Right kidney (tissue), 1 donor: Measurements from ENCODE around the gene COL16A1.
A peak's percentile ranks its signal among the peaks of the same experiment; 100 is the strongest.

ENCODE experiments used
- DNase-seq: peaks from one replicate; pipeline ENCODE4 v3.0.0-alpha.2; 2016

Gene COL16A1

DNA sequence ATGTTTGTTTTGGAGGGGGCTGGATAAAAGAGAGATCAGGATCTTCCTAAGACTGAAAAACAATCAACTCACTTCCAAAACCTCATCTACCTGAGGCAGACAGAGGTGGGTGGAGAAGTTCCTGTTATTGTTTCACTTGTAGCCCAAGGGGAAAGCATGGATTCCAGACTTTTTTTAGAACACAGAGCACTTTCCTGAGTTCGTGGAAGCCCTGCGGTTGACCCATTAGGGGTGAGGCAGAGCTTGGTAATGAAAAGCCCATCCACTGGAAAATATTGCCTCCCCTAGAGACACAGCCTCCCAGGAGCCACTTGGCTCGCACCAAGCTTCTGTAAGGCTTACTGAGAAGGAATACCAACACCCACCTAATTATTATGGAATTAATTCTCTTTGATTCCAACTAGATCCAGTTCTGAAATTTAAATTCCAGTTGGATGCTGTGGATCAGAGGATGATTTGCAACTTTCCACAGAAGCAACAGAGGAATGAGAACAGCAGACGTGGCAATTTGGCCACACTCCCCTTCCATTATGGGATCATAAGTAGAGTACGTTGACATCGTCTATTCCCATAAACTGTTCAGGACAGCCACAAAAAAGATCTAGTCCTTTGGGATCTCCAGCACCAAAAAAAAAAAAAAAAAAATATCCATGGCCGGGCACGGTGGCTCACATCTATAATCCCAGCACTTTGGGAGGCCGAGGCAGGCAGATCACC is 55.0 kb downstream of the COL16A1 start:
- DNase-seq = no peak

DNA sequence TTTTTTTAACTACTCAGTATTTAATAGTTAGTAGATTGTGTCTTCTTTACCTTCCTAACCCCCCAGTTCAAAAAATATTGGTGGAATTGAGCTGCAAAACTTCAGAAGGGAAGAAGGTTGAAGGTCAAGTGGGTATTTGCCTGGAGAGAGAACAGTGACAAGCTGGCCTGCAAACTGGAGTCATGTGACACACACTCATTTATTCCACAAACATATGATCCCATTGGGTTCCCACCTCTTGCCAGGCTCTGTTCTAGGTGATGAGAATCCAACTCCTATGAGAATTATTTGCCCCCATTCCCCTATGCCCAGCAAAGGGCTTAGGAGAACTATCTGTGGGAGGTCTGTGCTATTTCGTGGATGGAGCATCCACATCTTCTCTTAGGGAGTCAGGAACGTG is 55.6 kb downstream of the COL16A1 start:
- DNase-seq = no peak

DNA sequence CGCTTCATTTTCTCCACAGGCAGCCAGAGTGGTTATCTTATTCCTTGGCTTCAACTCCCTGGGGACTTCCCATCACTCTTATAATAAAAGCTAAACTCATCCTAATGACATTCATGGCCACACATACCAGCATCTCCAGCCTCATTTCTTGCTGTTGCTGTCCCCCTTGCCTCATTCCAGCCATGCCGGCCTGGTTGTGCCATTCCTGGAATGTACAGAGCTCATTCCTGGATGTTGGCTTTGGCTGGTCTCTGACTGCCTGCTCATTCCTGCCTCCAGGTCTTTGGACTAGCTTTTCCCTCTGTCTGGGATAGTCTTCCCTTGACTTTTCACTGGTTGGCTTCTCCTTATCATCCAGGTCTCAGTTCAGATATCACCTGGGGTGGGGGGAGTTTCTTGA is 56.7 kb downstream of the COL16A1 start:
- DNase-seq = no peak

DNA sequence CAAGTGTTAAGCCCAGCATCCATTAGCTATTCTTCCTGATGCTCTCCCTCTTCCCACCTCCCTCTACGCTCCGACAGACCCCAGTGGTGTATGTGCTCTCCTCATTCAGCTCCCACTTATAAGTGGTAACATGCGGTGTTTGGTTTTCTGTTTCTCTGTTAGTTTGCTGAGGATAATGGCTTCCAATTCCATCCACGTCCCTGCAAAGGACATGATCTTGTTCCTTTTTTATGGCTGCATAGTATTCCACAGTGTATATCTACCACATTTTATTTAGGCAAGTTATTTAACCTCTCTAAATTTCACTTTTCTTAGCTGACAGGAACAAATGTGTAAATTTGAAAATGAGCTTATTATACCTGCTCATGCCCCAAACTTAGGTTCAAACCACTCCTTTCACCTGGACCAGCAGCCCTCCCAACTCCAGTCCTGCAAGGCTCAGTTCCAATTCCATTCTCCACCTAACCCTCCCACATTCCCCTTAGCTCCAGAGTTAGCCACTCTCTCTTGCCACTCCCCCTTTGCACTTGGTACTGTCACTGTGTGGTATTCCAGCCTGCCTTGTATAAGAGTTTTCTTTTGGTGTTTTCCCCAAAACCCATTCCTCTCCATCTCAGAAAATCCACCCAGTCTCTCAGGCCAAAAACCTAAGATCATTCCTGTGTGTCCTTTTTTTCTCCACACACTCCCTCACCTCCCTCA is 57.4 kb downstream of the COL16A1 start:
- DNase-seq = no peak

DNA sequence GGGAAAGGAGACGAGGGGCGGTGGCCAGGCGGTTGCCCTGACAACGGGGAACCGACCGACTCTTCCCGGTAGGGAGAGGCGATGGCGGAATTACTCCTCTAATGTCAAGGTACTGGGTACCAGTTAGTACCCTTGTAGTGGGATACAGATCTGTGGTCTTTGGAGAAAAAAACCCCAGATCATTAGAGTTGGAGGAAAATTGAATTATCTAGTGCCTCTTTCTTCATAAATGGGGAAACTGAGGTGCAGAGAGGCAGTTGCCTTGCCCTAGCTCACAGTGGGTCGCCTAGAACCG is 58.6 kb downstream of the COL16A1 start:
- no peak for DNase-seq

DNA sequence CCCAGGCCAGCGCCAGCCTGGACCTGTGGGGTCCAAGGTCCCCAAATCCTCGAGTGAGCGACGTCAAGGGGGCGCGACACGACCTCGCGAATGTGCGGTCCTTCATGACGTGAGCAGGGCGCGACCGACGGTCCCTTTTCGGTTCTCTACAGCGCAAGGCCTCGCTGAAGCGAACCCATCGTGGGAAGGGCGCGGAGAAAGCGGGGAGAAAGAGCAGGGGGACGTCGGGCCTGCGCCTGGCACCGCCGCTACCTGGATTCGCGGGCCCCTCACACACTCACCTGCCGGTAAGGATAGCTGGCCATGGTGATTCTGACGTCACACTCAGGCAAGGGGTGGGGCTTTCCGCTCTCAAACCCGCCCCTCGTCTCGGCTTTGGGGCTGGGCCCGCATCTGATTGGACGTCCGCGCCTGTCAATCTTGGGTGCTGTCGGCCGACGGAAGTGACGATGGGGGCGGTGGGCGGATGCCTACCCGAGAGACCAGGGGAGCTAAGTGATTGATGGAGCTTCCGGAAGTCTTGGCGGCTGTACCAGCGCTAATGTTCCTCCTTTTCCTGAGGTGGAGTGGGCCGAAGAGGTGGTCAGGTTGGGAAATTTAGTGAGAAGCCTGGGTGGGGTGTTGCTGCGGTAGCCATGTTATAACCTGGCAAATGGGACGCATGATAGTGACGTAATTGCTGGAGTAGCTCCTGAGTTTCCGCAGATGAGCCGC is 59.1 kb downstream of the COL16A1 start, which contains the start of gene PEF1:
Gene PEF1, minus strand, starts transcription at position 317 of the 714 bp plus-strand sequence. Its CDS starts 12 bp downstream, at position 305.
- peak; percentile 100 for DNase-seq

DNA sequence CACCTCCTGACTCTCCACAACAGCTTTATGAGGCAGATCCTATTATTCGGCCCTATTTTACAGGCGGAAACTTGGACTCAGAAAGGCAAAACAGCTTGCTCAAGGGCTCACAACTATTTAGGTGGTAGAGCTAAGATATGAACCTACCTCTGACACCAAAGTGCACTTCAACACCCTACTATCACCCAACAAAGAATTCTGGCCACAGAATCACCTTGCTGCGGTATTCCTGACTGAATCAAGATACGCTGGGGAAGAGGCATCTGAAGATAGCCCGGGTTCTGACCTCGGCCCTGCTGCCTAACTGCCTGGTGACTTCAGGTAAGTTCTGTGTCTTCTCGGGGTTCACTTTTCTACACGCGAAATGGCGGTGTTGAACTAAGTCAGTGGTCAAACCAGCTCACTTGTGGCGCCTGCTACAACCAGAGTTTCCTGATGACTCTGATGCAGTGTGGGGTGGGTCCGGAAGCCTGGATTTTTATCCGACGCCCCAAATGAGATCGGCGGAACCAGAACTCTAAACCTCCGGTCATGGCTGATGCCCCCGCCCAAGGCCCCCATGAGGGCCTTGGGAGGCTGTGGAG is 59.7 kb downstream of the COL16A1 start:
- no peak for DNase-seq

DNA sequence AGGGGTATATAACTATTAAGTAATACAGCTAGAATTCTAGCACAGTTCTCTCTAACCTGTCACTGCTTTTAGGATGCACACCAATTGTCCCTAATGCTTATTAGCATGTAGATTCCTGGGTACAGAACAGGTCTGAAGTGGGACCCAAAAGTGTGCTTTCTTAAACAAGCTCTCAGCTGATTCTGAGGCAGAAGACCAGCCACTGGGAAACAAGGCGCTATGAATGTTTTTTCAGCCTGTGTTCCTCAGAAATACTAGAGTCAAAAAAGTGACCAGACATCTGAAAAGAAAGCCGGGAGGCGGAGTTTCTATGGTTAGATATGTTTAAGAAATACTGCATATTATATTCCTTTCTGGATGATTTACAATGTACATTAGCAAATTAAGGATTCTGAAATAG is 60.9 kb downstream of the COL16A1 start:
- DNase-seq = no peak

DNA sequence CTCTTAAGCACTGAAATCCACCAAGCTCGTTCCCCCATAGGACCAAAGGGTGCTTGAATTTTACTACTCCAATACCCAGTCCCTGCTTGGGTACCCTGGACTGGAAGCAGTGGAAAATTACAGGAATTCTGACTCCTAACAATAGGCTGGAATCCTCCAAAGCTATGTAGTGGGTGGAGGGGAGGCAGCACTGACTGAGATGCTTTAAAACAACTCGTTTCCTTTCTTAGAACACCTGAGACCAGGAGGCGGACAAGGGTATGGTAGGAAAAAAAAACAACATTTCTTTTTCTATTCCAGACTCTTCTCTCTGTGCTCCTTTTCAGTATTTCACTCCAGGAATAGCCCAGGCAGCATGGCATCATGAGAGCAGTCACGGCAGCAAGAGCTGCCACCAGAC is 61.5 kb downstream of the COL16A1 start:
- no peak for DNase-seq

DNA sequence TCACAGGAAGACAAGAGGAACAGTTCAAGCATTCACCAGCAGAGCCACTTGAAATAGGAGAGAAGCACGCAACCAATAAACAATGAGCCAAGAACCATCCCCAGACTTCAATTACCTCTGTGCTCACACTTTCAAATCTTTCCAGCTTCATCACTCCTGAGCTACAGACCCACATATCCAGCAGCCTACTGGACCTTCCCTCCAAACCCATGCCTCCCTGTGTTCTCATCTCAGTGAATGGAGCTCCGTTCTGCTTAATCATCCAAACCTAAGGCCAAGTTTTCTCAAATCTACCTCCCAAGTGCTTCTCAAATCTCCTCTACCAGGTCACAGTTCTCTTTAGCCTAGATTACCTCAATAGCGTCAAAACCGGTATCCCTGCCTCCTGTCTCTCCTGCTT is 62.9 kb downstream of the COL16A1 start:
- no peak for DNase-seq

DNA sequence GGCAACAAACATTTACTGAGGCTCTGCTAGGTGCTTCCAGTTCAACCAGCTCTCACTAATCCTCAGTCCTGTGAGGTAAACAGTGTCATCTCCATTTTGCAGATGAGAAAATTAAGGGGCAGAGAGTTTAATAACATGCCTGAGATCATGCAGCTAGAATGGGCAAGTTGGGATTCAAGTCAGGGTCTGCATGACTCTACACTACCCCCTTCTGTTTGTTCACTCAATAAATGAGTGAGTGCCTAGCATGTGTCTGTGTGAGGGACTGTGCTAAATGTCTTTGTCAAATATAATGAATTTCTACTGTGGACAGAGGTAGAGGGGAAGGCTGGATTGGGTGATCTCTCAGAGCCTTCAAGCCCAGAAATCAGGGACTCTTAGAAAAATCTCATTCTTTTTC is 63.6 kb downstream of the COL16A1 start:
- no peak for DNase-seq

DNA sequence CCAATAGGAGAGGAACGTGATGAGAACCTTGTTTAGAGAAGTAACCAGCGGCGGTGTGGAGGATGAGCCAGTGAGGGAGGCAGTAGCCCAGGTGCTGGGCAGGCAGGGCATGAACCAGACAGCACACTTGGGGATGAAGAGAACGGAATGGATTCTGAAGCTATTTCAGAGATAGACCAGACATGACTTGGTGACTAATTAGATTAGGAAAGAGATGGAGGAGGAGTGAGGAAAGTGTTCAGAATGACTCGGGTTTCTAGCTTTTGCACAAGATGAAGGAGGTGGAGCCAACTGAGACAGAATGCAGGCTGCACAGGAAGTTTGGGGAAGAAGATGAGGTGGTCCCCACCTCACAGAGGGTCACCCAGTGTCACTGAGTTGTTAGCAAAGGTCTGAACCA is 64.3 kb downstream of the COL16A1 start:
- no peak for DNase-seq

DNA sequence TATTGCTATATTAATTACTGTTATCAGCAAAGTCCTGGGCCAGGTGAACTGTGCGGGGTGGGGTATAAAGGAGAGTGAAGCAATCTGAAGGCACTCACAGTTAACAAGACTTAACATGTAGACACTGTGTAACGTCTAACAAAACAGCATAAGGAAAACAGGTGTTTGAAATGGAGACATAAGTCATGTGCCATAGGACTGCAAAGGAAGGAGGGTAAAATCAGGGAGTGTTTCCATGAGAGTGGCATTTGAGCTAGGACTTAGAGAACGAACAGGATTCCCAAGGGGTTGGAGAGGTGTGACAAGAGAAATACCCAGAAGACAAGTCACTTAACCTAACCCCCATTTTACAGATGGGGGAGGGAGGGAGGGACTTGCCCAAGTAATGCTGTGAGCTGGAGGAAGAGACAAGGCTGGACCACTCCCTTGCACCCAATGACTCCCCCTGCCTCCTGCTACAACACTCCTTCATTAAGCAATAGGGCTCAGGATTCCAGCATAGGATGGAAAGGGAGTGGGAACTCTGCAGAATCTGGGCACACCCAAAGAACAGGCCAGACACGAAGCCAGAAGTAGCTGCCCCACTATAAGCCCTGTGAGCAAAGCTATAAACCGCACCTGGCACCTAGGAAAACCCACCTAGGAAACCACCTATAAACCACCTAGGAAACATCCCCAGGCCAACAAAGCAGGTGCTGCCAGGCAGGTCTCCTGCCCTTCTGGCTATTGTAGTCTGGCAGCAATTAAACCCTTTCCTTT is 65.7 kb downstream of the COL16A1 start:
- DNase-seq = no peak

DNA sequence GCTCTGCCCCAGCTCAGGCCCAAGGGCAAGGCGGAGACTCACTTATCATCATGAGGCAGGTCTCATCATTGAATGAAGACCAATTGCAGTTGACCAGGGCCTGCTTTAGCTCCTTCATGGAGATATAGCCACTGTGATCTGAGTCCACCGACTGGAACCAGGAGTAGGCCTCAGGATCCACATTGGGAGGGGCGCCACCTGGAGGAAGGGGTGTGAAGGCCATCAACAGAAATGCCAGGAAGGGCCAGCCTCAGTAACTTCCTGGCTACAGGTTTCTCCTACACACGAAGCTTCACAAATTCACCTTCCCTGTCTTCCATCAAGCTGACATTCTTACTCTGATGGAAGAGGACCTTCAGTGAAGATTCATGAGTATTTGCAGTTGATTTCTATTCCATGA is 70.7 kb downstream of the COL16A1 start:
- DNase-seq = no peak

DNA sequence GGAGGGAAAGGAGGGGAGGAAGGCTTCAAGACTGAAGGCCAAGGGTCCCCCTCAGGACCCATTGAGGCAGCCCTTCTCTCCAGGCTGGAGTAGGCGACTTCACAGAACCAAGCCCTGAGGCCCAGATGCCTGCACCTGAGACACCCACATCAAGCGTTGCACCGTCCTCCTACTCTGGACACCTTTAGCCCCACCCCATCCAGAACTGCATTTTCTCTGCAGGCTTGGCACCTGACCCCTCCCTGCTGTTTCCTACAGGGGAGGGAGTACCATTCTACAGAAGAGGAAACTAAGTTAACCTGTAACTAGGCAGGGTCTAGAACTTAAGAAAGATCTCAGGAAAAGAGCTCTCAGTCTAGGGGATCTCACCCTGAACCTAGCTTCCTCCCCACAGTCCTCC is 71.2 kb downstream of the COL16A1 start:
- DNase-seq = no peak

DNA sequence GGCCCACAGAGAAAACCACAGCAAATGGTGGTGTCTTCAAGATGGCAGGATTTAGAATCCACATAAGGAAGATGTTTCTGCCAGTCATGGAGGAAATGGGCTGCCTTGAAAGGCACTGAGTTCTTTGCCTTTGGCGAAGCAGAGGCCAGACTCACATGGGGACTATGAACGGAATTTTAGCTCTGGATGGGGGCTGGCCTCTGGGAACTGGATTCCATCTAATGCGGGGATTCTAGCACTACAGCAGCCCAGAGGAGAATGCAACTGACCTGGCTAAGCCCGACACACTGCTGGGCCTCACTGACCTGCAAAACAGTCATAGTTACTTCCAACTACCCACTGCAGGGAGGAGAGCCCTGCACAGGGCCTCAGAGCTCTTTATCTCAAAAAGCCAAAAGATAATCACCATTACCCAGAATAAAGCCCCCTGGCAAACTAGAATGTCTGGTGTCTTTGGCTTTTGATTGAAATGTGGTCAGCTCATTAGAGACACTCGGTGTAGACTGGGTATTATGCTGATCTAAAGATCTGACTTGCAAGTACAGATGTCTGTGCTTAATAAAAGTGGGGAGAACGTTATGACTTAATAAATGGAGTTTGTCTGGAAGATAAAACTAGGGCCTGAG is 74.8 kb downstream of the COL16A1 start:
- DNase-seq = no peak

DNA sequence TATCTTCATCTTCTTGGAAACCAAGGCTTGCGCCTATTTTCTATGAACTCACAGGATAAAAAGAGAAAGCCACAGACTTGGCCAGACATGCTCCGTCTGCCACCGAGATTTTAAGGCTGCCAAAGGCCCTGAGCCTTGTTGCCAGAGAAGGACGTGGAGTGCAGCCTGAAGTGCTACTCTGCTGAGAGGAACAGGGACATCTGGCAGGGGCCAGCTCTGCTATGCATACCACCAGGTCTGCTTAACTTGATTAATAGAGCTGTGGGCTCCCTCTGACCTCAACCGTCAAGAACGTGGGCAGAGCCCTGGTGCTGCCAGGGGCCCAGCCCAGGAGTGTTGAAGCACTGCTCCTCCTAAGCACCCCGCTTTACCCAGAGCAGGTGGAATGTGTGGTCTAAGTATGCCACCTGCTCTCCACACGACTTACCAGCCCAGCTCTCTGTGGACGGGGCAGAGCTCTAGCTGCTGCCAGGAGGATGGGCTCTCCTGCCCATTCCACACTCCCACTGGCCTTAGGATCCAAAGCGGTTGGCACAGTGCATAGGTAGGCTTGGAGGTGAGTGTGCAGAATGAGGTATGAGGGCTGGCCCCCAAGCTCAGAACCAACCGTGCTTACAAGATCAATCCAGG is 75.8 kb downstream of the COL16A1 start:
- DNase-seq = no peak

DNA sequence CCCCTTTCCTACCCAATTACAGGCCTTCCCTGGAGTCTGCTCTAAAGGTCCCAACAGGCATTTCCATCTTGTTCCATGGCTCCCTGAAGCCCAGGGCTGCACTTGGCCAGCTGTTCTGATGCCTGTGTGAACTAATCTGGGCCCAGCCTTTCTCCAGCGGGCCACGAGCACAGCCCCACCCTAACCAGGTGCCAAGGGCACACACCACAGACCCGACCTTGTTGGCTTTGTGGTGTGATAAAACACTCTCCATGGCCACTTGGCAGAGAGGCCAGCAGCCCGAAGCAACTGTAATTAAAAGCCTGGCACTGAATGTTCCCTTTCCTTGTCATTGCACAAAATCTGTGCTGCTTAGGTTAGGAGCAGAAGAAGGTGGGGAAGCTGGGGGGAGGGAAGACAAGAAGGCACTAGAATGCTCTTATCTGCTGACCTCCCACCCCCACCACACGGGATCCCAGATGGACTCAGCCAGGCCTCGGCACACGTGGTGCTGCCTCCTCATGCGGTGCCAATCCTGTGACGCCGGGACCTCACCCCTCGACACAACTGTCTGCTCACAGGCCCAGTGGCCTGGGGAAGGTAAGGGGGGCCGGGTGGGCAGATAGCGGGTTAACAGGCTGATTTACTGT is 76.4 kb downstream of the COL16A1 start:
- DNase-seq = no peak

DNA sequence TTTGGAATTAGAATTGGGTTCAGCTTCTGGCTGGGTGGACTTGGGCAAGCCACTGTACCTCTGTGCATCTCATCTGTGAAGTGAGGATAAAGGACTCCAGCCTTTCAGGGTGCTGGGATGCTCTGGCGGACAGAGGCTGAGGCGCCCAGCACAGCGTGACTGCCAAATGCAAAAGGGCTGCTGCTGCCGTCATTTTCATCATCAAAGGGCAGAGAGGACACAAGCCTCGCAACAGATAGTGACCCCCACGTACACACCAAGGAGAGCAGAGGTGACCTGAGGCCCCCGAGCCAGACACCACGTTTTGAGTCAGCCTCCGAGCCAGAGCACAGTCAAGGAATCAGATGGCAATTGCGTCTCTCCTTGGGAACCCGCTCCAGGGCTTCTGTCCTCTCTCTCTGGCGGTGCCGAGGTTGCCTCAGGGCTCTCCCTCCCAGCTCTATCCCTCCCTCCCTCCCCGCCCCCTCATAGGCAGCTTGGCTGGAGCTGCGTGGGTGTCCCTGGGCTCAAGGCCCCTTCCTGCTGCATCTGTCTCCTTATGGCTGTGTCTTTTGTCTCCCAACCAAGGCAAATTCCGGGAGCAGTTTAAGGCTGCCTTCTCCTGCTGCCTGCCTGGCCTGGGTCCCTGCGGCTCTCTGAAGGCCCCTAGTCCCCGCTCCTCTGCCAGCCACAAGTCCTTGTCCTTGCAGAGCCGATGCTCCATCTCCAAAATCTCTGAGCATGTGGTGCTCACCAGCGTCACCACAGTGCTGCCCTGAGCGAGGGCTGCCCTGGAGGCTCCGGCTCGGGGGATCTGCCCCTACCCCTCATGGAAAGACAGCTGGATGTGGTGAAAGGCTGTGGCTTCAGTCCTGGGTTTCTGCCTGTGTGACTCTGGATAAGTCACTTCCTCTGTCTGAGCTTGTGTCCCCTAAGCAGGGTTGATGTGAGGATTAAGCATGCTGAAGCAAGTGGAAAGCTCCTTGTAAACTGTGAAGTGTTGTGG is 77.3 kb downstream of the COL16A1 start:
- DNase-seq = no peak
